Osteoblast (primary cell): ENCODE measurements around the gene C15orf39. TPM values are rescaled to one million over a fixed set of nuclear protein-coding genes. Genes with fewer than 3 reads are reported as not detected.
A peak's percentile ranks its signal among the peaks of the same experiment; 100 is the strongest.

Experiments used
- DNase-seq: peaks from one replicate; pipeline ENCODE4 v3.0.0; 2011; ENCODE audit warnings: low spot score, mixed read lengths; ENCODE audit not compliant: insufficient read length; ENCODE audit errors: missing footprints
- H2AFZ ChIP-seq: 2 replicates; pipeline ENCODE4 v1.6.0; 2011; ENCODE audit warnings: mild to moderate bottlenecking, low read length
- H3K27ac ChIP-seq: 2 replicates; pipeline ENCODE4 v1.5.1; 2011; ENCODE audit warnings: mild to moderate bottlenecking, low read depth, low read length, moderate library complexity
- H3K27me3 ChIP-seq: 2 replicates; pipeline ENCODE4 v1.6.0; 2012; ENCODE audit warnings: mild to moderate bottlenecking, control low read depth, inconsistent platforms, low read length, moderate library complexity; ENCODE audit not compliant: insufficient read depth
- H3K36me3 ChIP-seq: 2 replicates; pipeline ENCODE4 v1.5.1; 2011; ENCODE audit warnings: mild to moderate bottlenecking, low read length, control low read depth, moderate library complexity; ENCODE audit not compliant: insufficient read depth
- H3K4me1 ChIP-seq: 2 replicates; pipeline ENCODE4 v1.5.1; 2011; ENCODE audit warnings: mild to moderate bottlenecking, low read length, control low read depth, moderate library complexity; ENCODE audit not compliant: insufficient read depth
- H3K4me2 ChIP-seq: 2 replicates; pipeline ENCODE4 v1.6.0; 2011; ENCODE audit warnings: mild to moderate bottlenecking, low read length; ENCODE audit not compliant: insufficient read depth
- H3K4me3 ChIP-seq: fragments of 200-600 bp; sonication (generic); 3 replicates; pipeline ENCODE4 v1.5.1; 2012; ENCODE audit warnings: mild to moderate bottlenecking, low read length, inconsistent platforms; ENCODE audit not compliant: insufficient read depth
- H3K79me2 ChIP-seq: 2 replicates; pipeline ENCODE4 v1.6.0; 2012; ENCODE audit warnings: mild to moderate bottlenecking, low read length, control low read depth, inconsistent platforms; ENCODE audit not compliant: insufficient read depth
- H3K9me3 ChIP-seq: 2 replicates; pipeline ENCODE4 v1.5.1; 2011; ENCODE audit warnings: low read depth, low read length, control low read depth
- H4K20me1 ChIP-seq: 2 replicates; pipeline ENCODE4 v1.6.0; 2012; ENCODE audit warnings: mild to moderate bottlenecking, low read length, control low read depth; ENCODE audit not compliant: insufficient read depth
- total RNA-seq: library from RNA; depleted of rRNA; stranded (reverse); fragments of >200 nt; gene quantifications from 2 replicates; pipeline ENCODE4 v1.2.3, GENCODE V29; 2012
- TF ChIP-seq, protein P1 (sequence below): IDR thresholded peaks from 2 replicates; pipeline ENCODE4 v1.5.1; 2011; ENCODE audit warnings: mild to moderate bottlenecking, low read depth, low read length, moderate library complexity; ENCODE audit errors: extremely low read depth

C15orf39 gene
- total RNA-seq, 1 donor, result 6.5 TPM

DNA sequence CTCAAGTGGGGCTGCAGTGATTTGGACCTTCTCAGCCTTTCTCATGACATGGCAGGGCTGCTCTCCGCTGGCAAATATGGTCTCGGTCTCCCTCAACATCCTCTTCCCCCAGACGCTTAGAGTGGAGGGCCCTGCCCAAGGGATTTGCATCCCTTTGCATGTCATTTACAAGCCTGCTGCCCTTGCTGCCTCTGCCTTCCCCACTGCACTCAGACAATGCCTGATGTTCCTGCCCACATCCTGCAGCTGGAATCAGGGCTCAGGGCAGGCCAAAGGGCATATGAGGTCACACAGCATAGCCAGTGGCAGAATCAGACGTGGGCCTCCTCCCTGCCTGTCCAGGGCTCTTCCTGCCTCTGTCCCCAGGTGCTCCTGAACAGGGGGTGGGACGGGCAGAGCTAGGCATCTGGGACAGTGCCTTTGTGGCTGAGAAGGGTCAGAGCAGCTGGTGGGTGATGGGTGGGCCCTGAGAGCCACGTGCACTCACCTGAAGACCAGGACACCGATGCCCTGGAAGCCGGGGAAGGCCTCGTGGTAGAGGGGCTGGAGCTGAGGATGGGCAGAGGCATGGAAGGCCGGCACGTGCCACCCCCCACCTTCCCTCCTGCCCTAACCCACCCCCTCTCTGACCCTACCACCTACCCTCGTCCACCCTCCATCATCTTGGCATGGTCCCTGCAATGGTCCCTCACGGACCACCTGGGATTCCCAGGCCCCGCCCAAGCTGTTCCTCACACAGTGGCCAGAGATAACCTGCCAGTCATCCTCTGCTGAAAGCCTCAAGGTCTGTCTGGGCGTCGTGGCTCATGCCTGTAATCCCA lies 29.1 kb downstream of the C15orf39 start:
- no peaks in the 10 kb centered on the region for H3K4me1 ChIP-seq
- H4K20me1 ChIP-seq, result peaks cover 4% of the 10 kb centered on the region
- no peak overlapping the region for H3K4me3 ChIP-seq
- TF ChIP-seq, protein P1, sequence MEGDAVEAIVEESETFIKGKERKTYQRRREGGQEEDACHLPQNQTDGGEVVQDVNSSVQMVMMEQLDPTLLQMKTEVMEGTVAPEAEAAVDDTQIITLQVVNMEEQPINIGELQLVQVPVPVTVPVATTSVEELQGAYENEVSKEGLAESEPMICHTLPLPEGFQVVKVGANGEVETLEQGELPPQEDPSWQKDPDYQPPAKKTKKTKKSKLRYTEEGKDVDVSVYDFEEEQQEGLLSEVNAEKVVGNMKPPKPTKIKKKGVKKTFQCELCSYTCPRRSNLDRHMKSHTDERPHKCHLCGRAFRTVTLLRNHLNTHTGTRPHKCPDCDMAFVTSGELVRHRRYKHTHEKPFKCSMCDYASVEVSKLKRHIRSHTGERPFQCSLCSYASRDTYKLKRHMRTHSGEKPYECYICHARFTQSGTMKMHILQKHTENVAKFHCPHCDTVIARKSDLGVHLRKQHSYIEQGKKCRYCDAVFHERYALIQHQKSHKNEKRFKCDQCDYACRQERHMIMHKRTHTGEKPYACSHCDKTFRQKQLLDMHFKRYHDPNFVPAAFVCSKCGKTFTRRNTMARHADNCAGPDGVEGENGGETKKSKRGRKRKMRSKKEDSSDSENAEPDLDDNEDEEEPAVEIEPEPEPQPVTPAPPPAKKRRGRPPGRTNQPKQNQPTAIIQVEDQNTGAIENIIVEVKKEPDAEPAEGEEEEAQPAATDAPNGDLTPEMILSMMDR, result no peak
- H3K4me2 ChIP-seq, result no peak overlapping the region
- no peaks in the 10 kb centered on the region for H3K9me3 ChIP-seq
- no peaks in the 10 kb centered on the region for H3K79me2 ChIP-seq
- no peak overlapping the region for H2AFZ ChIP-seq
- no peaks in the 10 kb centered on the region for H3K36me3 ChIP-seq
- DNase-seq, result peak; percentile 52
- H3K27ac ChIP-seq, result no peak overlapping the region
- peaks cover 35% of the 10 kb centered on the region for H3K27me3 ChIP-seq

DNA sequence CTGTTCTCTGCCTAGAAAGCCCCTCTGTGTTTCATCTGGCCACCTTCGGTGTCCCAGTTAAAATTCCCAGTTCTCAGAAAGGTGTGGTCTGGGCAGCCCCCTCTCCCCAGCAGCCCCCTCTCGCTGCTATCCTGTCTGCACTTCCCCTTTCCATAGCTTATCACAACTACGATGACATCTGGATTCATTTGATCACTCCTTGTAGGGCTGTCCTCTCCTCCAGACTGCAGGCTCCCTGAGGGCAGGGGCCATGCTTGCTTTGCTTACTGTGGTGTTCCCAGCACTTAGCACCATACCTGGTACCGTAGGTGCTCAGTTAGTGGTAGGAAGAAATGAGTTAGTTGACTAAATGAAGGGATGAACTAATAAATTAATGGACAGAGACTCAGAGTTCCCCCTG lies 30.2 kb downstream of the C15orf39 start:
- H3K27me3 ChIP-seq, result peaks cover 33% of the 10 kb centered on the region

DNA sequence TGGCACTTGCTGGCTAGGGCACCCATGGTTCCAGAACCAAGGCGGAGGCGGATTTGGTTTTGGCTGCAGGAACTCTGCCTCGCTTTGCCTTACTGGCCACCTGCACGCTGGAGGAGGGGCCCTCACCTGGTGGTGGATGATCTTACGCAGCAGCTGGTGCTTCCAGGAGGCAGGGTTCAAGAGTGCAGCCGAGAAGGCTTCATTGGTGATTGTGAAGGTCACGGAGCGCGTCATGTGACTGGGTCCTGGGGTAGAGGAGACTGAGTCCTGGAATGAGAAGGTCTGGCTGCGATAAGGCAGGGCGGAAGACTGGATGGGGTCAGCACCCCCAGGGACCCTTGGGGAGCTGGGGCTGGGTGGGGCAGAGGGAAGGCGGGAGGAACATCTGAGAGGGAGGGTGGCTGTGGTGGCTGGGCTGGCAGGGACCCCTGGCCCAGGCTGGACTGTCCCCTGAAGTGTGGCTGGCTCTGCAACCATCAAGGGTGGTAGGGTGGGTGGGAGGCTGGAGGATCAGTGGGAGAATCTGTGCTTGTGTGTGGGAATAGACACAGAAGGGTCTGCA lies 30.7 kb downstream of the C15orf39 start:
- Histone ChIP-seq H3K4me2 (no peak overlapping the region), H2AFZ (no peak overlapping the region), H3K9me3 (no peaks in the 10 kb centered on the region), H3K4me3 (no peak overlapping the region), H3K36me3 (no peaks in the 10 kb centered on the region), H4K20me1 (peaks cover 4% of the 10 kb centered on the region), H3K4me1 (no peaks in the 10 kb centered on the region), H3K79me2 (no peaks in the 10 kb centered on the region), H3K27me3 (peaks cover 33% of the 10 kb centered on the region), H3K27ac (no peak overlapping the region)
- DNase-seq, result peak; percentile 52
- TF ChIP-seq, protein P1, result no peak

More for the DNA sequence above, 30.2 kb downstream of the C15orf39 start:
- Histone ChIP-seq H3K4me1 (no peaks in the 10 kb centered on the region), H3K36me3 (no peaks in the 10 kb centered on the region), H3K27ac (no peak overlapping the region), H4K20me1 (peaks cover 4% of the 10 kb centered on the region), H3K4me3 (no peak overlapping the region), H2AFZ (no peak overlapping the region), H3K9me3 (no peaks in the 10 kb centered on the region), H3K4me2 (no peak overlapping the region), H3K79me2 (no peaks in the 10 kb centered on the region)
- DNase-seq, result peak; percentile 52
- TF ChIP-seq, protein P1, result no peak

DNA sequence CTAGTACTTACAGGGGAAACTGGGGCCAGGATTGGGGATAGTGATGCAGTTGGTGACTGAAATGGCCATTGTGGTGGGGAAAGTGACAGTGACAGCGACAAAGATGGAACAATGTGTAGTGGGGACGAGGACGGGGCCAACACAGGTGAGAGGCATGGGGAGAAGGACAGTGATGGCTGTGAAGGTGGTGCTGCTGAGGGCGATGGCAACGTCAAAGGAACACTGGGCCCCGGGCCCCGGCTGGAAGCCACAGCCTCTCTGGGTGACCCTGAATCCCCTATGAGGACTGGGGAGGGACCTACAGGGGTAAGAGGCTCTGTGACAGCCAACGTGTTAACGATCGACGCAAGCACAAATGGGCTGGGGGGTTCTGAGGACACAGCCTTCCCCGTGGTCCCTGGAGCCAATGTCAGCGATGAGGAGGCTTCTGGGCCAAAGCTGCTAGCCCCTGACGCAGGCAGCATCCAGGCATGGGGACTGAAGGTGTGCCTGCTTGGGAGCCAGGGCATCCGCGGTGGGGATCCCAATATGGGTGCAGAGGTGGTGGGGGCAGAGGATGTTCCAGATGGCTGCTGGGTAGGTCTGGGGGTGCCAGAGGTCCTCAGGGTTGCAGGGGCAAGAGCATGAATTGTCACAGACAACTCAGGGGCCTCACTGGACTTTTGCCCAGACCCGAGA lies 31.3 kb downstream of the C15orf39 start:
- DNase-seq, result peak; percentile 71
- Histone ChIP-seq H3K79me2 (no peaks in the 10 kb centered on the region), H3K27me3 (peaks cover 39% of the 10 kb centered on the region), H3K27ac (no peak overlapping the region), H4K20me1 (peaks cover 4% of the 10 kb centered on the region), H3K4me2 (no peak overlapping the region), H3K4me1 (no peaks in the 10 kb centered on the region), H2AFZ (no peak overlapping the region), H3K4me3 (no peak overlapping the region), H3K9me3 (no peaks in the 10 kb centered on the region), H3K36me3 (no peaks in the 10 kb centered on the region)
- TF ChIP-seq, protein P1, result no peak
